BJ (cell line): ENCODE results near the gene MAML2. TPM values are rescaled to one million over a fixed set of nuclear protein-coding genes. Genes with fewer than 3 reads are reported as not detected.

ENCODE experiments used
- CTCF ChIA-PET: fragments of 350-600 bp; formaldehyde crosslinking; extraction: SDS; loops from one replicate; lab custom pipeline; 2021; ENCODE audit warnings: antibody characterized with exemption, inconsistent platforms; lab: Yijun Ruan, JAX
- POLR2A ChIA-PET: fragments of 300-600 bp; sonication (Branson Sonifier 250); formaldehyde crosslinking; extraction: SDS; loops from one replicate; lab custom pipeline; 2021; ENCODE audit warnings: antibody characterized with exemption; lab: Charles Lee
- DNase-seq: peaks from one replicate; pipeline ENCODE4 v3.0.0-alpha.2; 2011; ENCODE audit warnings: low read depth
- H3K27me3 ChIP-seq: 2 replicates; pipeline ENCODE4 v1.6.0; 2011; ENCODE audit warnings: low read length; ENCODE audit not compliant: control insufficient read depth, insufficient read depth
- H3K36me3 ChIP-seq: 2 replicates; pipeline ENCODE4 v1.5.1; 2011; ENCODE audit warnings: low read length; ENCODE audit not compliant: control insufficient read depth, insufficient read depth
- H3K4me3 ChIP-seq: 2 replicates; pipeline ENCODE4 v1.5.1; 2011; ENCODE audit warnings: low read depth, mild to moderate bottlenecking, control low read depth, low read length
- CTCF ChIP-seq: IDR thresholded peaks from 2 replicates; pipeline ENCODE4 v1.5.1; 2011; ENCODE audit warnings: low read depth, mild to moderate bottlenecking, control low read depth, inconsistent platforms, low read length, moderate library complexity; ENCODE audit not compliant: insufficient read depth
- polyA plus RNA-seq: library from polyadenylated mRNA; depleted of rRNA; stranded (reverse); fragments of >200 nt; gene quantifications from 2 replicates; pipeline ENCODE4 v1.2.3, GENCODE V29; 2011

MAML2 gene
- polyA plus RNA-seq, 1 experiment: 22.0 TPM

GRCh38 chr11:96314326-96315020 is 28.5 kb downstream of the MAML2 start:
- TF ChIP-seq CTCF: no peak
- Histone ChIP-seq H3K27me3 (no peaks in the 10 kb centered on the region), H3K4me3 (no peak overlapping the region), H3K36me3 (no peaks in the 10 kb centered on the region)
- CTCF ChIA-PET: no interaction called here
- no peak for DNase-seq
- POLR2A ChIA-PET: no interaction called here

- DNase-seq: no peak
- CTCF ChIA-PET: interaction anchor here (2.9 kb wide), 1 partner anchor 29 kb away, joined by 18 read pairs; the partner anchor contains the start of gene MAML2
- no peaks in the 10 kb centered on the region for H3K36me3 ChIP-seq
- H3K27me3 ChIP-seq: no peaks in the 10 kb centered on the region
- POLR2A ChIA-PET: no interaction called here
- H3K4me3 ChIP-seq: no peak overlapping the region
- no peak for TF ChIP-seq CTCF
Measured at GRCh38 chr11:96313163-96313562, 29.8 kb downstream of the MAML2 start.

GRCh38 chr11:96311120-96311568 is 31.9 kb downstream of the MAML2 start:
- H3K27me3 ChIP-seq: no peaks in the 10 kb centered on the region
- no peak for TF ChIP-seq CTCF
- POLR2A ChIA-PET: no interaction called here
- H3K4me3 ChIP-seq: no peak overlapping the region
- CTCF ChIA-PET: interaction anchor here (1.1 to 2.9 kb wide), 3 partner anchors 27 to 48 kb away, joined by 3 to 18 read pairs (median 4); partner anchors contain the start of gene MAML2
- no peak for DNase-seq
- no peaks in the 10 kb centered on the region for H3K36me3 ChIP-seq

GRCh38 chr11:96310236-96310635 is 32.8 kb downstream of the MAML2 start:
- ChIA-PET CTCF (interaction anchor here (1.1 to 2.9 kb wide), 3 partner anchors 28 to 47 kb away, joined by 3 to 18 read pairs (median 4); partner anchors contain the start of gene MAML2), POLR2A (no interaction called here)
- no peak for TF ChIP-seq CTCF

GRCh38 chr11:96309643-96310017 is 33.4 kb downstream of the MAML2 start:
- Histone ChIP-seq H3K27me3 (no peaks in the 10 kb centered on the region), H3K4me3 (no peak overlapping the region), H3K36me3 (no peaks in the 10 kb centered on the region)
- CTCF ChIA-PET: interaction anchor here (0.6 kb wide), 1 partner anchor 27 kb away, joined by 4 read pairs; no protein-coding TSS in a partner anchor
- DNase-seq: no peak
- no peak for TF ChIP-seq CTCF
- POLR2A ChIA-PET: no interaction called here

More at GRCh38 chr11:96310236-96310635, 32.8 kb downstream of the MAML2 start:
- Histone ChIP-seq H3K36me3 (no peaks in the 10 kb centered on the region), H3K27me3 (no peaks in the 10 kb centered on the region), H3K4me3 (no peak overlapping the region)
- DNase-seq: no peak
